ENCODE results near the gene FAM107B.

- no peak for TF ChIP-seq CTCF (IDR thresholded peaks at IDR 0.05)
- no peak for TF ChIP-seq POLR2A (IDR thresholded peaks at IDR 0.05)
Observed at GRCh38 chr10:14667280-14667679, 107.4 kb downstream of the FAM107B start.

Data from thyroid gland (tissue), 4 donors.